ENCODE data around the gene COTL1. TPM values are rescaled to one million over a fixed set of nuclear protein-coding genes. Genes with fewer than 3 reads are reported as not detected.

The COTL1 gene
- total and polyA plus RNA-seq, 4 donors: 12.0 to 59.5 (median 23.0) TPM

DNA sequence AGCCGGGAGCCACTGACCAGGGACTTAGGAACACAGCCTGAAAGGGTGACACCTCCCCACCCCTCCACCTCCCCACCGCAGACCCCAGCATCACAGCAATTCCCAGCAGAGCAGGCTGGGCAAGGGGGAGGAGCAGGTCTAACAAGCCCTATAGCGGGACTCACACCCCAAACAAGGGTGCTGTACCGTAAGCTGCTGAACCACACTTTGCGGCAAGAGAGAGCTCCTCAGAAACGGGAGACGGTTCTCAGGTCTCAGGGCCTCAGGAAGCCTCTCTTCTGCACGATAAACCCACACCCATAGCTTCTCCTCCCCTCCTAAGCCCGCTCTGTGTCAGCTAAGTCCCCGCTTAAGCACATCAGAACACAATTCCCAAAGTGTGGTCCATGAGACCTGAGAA is 11.7 kb upstream of the COTL1 start:
- H3K9ac ChIP-seq (ENCODE audit: low read depth in 1 of 2, low read length in 2 of 2): no peak overlapping the region
- DNase-seq (ENCODE audit: low spot score): no peak
- no peaks in the 10 kb centered on the region for H3K27me3 ChIP-seq (ENCODE audit: control insufficient read depth in 4 of 4, insufficient read depth in 4 of 4, low read length in 3 of 4)
- TF ChIP-seq GABPA (IDR thresholded peaks at IDR 0.05 in 1 of 2, conservative IDR thresholded peaks at IDR 0.05 in 1 of 2): no peak
- TF ChIP-seq JUND (IDR thresholded peaks at IDR 0.05): no peak
- no peak for TF ChIP-seq CTCF (IDR thresholded peaks at IDR 0.05; ENCODE audit: low read depth, low read length, missing input control)
- no peak for TF ChIP-seq SP1 (IDR thresholded peaks at IDR 0.05)
- TF ChIP-seq, protein P1, sequence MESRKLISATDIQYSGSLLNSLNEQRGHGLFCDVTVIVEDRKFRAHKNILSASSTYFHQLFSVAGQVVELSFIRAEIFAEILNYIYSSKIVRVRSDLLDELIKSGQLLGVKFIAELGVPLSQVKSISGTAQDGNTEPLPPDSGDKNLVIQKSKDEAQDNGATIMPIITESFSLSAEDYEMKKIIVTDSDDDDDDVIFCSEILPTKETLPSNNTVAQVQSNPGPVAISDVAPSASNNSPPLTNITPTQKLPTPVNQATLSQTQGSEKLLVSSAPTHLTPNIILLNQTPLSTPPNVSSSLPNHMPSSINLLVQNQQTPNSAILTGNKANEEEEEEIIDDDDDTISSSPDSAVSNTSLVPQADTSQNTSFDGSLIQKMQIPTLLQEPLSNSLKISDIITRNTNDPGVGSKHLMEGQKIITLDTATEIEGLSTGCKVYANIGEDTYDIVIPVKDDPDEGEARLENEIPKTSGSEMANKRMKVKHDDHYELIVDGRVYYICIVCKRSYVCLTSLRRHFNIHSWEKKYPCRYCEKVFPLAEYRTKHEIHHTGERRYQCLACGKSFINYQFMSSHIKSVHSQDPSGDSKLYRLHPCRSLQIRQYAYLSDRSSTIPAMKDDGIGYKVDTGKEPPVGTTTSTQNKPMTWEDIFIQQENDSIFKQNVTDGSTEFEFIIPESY (IDR thresholded peaks at IDR 0.05): no peak
- no peak for TF ChIP-seq RAD21 (IDR thresholded peaks at IDR 0.05)
- no peak for TF ChIP-seq ATF3 (IDR thresholded peaks at IDR 0.05)
- no peak for TF ChIP-seq FOXA1 (IDR thresholded peaks at IDR 0.05)
- no peak for TF ChIP-seq HNF4A (conservative IDR thresholded peaks at IDR 0.05)
- no peak for TF ChIP-seq FOXA2 (IDR thresholded peaks at IDR 0.05)
- TF ChIP-seq HNF4G (IDR thresholded peaks at IDR 0.05): no peak
- no peak for TF ChIP-seq EGR1 (IDR thresholded peaks at IDR 0.05; ENCODE audit: low read depth in 2 of 2)
- TF ChIP-seq NR2F2 (IDR thresholded peaks at IDR 0.05): no peak
- whole genome bisulfite sequencing: 80% methylated on average over 10 of the region's 10 CpGs
- H3K4me1 ChIP-seq (ENCODE audit: control insufficient read depth in 4 of 4, insufficient read depth in 4 of 4, low read length in 3 of 4): peaks cover 0 to 6% (median 2%) of the 10 kb centered on the region in 4 donors
- H3K4me3 ChIP-seq (ENCODE audit: low read depth in 1 of 3, low read length in 3 of 3): no peak overlapping the region
- H3K36me3 ChIP-seq (ENCODE audit: control insufficient read depth in 4 of 4, insufficient read depth in 3 of 4, low read depth in 1 of 4, low read length in 3 of 4): no peaks in the 10 kb centered on the region
- no peak overlapping the region for H3K27ac ChIP-seq (ENCODE audit: low read depth in 1 of 2, low read length in 2 of 2)
- H3K9me3 ChIP-seq (ENCODE audit: control insufficient read depth in 4 of 4, low read length in 3 of 4): no peaks in the 10 kb centered on the region

- Histone ChIP-seq H3K36me3 (ENCODE audit: control insufficient read depth in 4 of 4, insufficient read depth in 3 of 4, low read depth in 1 of 4, low read length in 3 of 4) (no peaks in the 10 kb centered on the region), H3K4me1 (ENCODE audit: control insufficient read depth in 4 of 4, insufficient read depth in 4 of 4, low read length in 3 of 4) (peaks cover 0 to 4% (median 0%) of the 10 kb centered on the region in 4 donors), H3K27me3 (ENCODE audit: control insufficient read depth in 4 of 4, insufficient read depth in 4 of 4, low read length in 3 of 4) (no peaks in the 10 kb centered on the region), H3K9ac (ENCODE audit: low read depth in 1 of 2, low read length in 2 of 2) (no peak overlapping the region), H3K27ac (ENCODE audit: low read depth in 1 of 2, low read length in 2 of 2) (no peak overlapping the region), H3K4me3 (ENCODE audit: low read depth in 1 of 3, low read length in 3 of 3) (no peak overlapping the region), H3K9me3 (ENCODE audit: control insufficient read depth in 4 of 4, low read length in 3 of 4) (no peaks in the 10 kb centered on the region)
- no peak for DNase-seq (ENCODE audit: low spot score)
- 76% methylated on average over 7 of the region's 7 CpGs for WGBS
- TF ChIP-seq SP1 (IDR thresholded peaks at IDR 0.05) (no peak), CTCF (IDR thresholded peaks at IDR 0.05; ENCODE audit: low read depth, low read length, missing input control) (no peak), HNF4G (IDR thresholded peaks at IDR 0.05) (no peak), YY1 (IDR thresholded peaks at IDR 0.05) (no peak), RAD21 (IDR thresholded peaks at IDR 0.05) (no peak), RXRA (IDR thresholded peaks at IDR 0.05) (no peak), FOXA1 (IDR thresholded peaks at IDR 0.05) (no peak), NR2F2 (IDR thresholded peaks at IDR 0.05) (no peak), TAF1 (conservative IDR thresholded peaks at IDR 0.05) (no peak)
- TF ChIP-seq, protein P2, sequence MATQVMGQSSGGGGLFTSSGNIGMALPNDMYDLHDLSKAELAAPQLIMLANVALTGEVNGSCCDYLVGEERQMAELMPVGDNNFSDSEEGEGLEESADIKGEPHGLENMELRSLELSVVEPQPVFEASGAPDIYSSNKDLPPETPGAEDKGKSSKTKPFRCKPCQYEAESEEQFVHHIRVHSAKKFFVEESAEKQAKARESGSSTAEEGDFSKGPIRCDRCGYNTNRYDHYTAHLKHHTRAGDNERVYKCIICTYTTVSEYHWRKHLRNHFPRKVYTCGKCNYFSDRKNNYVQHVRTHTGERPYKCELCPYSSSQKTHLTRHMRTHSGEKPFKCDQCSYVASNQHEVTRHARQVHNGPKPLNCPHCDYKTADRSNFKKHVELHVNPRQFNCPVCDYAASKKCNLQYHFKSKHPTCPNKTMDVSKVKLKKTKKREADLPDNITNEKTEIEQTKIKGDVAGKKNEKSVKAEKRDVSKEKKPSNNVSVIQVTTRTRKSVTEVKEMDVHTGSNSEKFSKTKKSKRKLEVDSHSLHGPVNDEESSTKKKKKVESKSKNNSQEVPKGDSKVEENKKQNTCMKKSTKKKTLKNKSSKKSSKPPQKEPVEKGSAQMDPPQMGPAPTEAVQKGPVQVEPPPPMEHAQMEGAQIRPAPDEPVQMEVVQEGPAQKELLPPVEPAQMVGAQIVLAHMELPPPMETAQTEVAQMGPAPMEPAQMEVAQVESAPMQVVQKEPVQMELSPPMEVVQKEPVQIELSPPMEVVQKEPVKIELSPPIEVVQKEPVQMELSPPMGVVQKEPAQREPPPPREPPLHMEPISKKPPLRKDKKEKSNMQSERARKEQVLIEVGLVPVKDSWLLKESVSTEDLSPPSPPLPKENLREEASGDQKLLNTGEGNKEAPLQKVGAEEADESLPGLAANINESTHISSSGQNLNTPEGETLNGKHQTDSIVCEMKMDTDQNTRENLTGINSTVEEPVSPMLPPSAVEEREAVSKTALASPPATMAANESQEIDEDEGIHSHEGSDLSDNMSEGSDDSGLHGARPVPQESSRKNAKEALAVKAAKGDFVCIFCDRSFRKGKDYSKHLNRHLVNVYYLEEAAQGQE (IDR thresholded peaks at IDR 0.05): no peak
Measured at GRCh38 chr16:84628226-84628731, 10.4 kb upstream of the COTL1 start.

Measured in liver (tissue), 9 donors.